GM18951 (cell line): ENCODE results near the gene DLGAP4.

ENCODE experiments used
- POLR2A ChIP-seq: IDR thresholded peaks from 4 replicates; pipeline ENCODE4 v1.6.1; 2011; ENCODE audit warnings: mild to moderate bottlenecking; ENCODE audit not compliant: insufficient read length, insufficient read depth; ENCODE audit errors: extremely low read depth
- in situ Hi-C: fragments of 300-500 bp; cut with MboI; formaldehyde crosslinking; loops from one replicate; pipeline ENCODE4 v1.12.0; 2022; ENCODE audit warnings: low sequenced_read_pairs, mixed read lengths, inconsistent platforms; ENCODE audit not compliant: unreplicated experiment

DLGAP4 gene

GRCh38 chr20:36317675-36318074 is 11.5 kb downstream of the DLGAP4 start:
- no peak for TF ChIP-seq POLR2A
- in situ Hi-C loops = no loop called here

- in situ Hi-C loops = no loop called here
- TF ChIP-seq POLR2A = no peak
Observed at GRCh38 chr20:36318166-36318565, 12.0 kb downstream of the DLGAP4 start.

- in situ Hi-C loops = no loop called here
- no peak for TF ChIP-seq POLR2A
Observed at GRCh38 chr20:36319356-36320260, 13.5 kb downstream of the DLGAP4 start.

DNA sequence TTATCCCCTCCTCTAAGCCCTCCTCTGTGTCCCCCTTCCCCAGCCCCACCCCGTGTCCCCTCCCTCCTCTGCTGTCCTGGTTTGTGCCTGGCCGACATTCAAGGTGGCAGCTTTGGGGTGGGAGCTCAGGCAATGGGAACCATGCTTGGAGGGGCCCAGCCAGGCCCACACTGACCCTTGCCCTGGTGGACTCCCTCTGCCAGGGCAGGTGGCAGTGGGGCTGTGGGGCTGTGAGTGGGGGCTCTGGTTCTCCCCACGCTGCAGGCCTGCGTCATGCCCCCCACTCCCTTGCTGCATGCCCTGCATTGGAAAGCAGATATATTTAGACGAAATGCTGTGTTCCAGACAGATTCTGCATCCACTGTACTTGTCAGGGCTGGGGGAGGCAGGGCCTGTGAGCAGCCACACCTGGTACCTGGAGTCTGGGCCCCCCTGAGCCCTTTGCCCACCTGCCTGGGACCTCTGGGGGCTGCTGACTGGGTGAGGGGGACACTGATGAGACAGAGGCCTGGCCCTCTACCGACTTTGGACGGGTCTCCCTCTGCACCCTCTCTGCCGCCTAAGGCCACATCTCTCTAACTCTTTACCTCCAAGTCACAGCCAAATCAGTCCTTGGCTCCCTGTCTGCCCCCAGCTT is 14.2 kb downstream of the DLGAP4 start:
- TF ChIP-seq POLR2A = no peak
- in situ Hi-C loops = no loop called here

- in situ Hi-C loops = no loop called here
- no peak for TF ChIP-seq POLR2A
Observed at GRCh38 chr20:36320898-36321695, 15.0 kb downstream of the DLGAP4 start.

- in situ Hi-C loops = no loop called here
- no peak for TF ChIP-seq POLR2A
Observed at GRCh38 chr20:36322131-36322530, 16.0 kb downstream of the DLGAP4 start.

GRCh38 chr20:36330091-36330490 is 24.0 kb downstream of the DLGAP4 start:
- in situ Hi-C loops = no loop called here
- TF ChIP-seq POLR2A = no peak

- no peak for TF ChIP-seq POLR2A
Observed at GRCh38 chr20:36331209-36331608, 25.1 kb downstream of the DLGAP4 start.

GRCh38 chr20:36333841-36334240 is 27.7 kb downstream of the DLGAP4 start:
- in situ Hi-C loops = no loop called here
- no peak for TF ChIP-seq POLR2A

More at GRCh38 chr20:36331209-36331608, 25.1 kb downstream of the DLGAP4 start:
- in situ Hi-C loops = no loop called here

DNA sequence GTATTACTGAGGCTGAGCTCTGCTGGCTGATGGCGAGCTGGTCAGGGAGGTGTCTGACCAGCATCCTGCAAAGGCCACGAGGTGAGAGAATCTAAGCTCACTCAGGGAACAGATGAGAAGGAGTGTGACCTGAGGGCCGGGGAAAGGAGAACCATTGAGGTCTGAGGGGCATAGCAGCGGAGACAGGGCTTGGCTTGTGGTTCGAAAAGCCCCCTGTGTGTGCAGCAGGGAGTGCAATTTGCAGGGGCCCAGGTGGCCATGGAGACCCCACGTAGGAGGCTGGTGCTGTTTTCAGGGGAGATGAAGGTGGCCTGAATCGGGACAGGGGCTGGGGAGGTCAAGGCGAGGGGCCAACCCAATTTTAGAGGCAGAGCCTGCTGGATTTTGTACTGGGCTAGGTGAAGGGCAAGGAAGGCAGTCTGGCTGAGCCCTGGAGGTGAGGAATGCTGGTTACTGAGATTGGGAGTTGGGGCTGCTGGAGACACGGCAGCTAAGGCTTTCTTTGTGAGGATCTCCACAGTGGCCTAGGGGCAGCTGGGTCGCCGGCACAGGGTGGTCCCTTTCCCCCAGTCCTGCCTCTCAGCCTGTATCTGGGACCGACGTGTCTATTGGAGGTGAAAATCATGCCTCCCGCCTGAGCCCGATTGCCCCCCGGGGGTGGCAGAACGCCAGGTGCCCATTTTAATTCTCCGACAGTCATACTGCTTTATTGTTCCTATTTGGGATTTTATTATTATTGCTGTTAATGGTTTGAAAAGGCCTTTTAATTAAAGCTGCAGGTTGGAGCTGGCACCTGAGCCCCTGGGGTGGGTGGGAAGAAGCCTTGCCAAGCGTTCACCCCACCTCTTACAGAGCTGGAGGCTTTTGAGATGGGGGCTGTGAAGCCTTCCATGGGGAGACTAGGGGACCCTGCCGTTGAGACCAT is 28.4 kb downstream of the DLGAP4 start:
- in situ Hi-C loops = no loop called here
- TF ChIP-seq POLR2A = no peak

- no peak for TF ChIP-seq POLR2A
- in situ Hi-C loops = no loop called here
Observed at GRCh38 chr20:36335206-36335870, 29.2 kb downstream of the DLGAP4 start.

GRCh38 chr20:36336204-36336603 is 30.1 kb downstream of the DLGAP4 start:
- in situ Hi-C loops = no loop called here
- TF ChIP-seq POLR2A = no peak
